Peyer's patch (tissue), 4 donors: Measurements from ENCODE around the gene SLC26A2. TPM values are rescaled to one million over a fixed set of nuclear protein-coding genes. Genes with fewer than 3 reads are reported as not detected.

Experiments used
- DNase-seq, 3 donors: peaks; one replicate each; pipeline ENCODE4 v3.0.0-alpha.2; 2017 to 2019
- H3K27ac ChIP-seq, 4 donors: fragments of 200-600 bp; sonication (generic); one replicate each; pipeline ENCODE4 v1.5.1; 2016 to 2019
- H3K27me3 ChIP-seq, 2 donors: fragments of 200-600 bp; sonication (generic); one replicate each; pipeline ENCODE4 v1.5.1; 2019
- H3K36me3 ChIP-seq, 3 donors: fragments of 200-600 bp; sonication (generic); one replicate each; pipeline ENCODE4 v1.5.1; 2016 to 2019
- H3K4me1 ChIP-seq, 4 donors: fragments of 200-600 bp; sonication (generic); one replicate each; pipeline ENCODE4 v1.5.1; 2016 to 2019
- H3K4me3 ChIP-seq, 4 donors: fragments of 200-600 bp; sonication (generic); 1 replicate in 3 of 4; 2 replicates in 1 of 4; pipeline ENCODE4 v1.5.1; 2016 to 2019; ENCODE audit warnings: mild to moderate bottlenecking in 1 of 4
- H3K9me3 ChIP-seq, 4 donors: fragments of 200-600 bp; sonication (generic); one replicate each; pipeline ENCODE4 v1.5.1; 2016 to 2019; ENCODE audit warnings: mild to moderate bottlenecking in 1 of 4
- CTCF ChIP-seq, 6 experiments: fragments of 450-650 bp in 4 of 6; fragments of 200-600 bp in 2 of 6; sonication (generic) in 1 of 6; IDR thresholded peaks; one replicate each; pipeline ENCODE4 v1.5.1; 2017 to 2019; ENCODE audit warnings: antibody characterized with exemption in 6 of 6, mild to moderate bottlenecking in 3 of 6, moderate library complexity in 1 of 6
- POLR2A ChIP-seq, 2 donors: fragments of 450-650 bp; IDR thresholded peaks; one replicate each; pipeline ENCODE4 v1.5.1; 2017; ENCODE audit warnings: antibody characterized with exemption in 2 of 2, mild to moderate bottlenecking in 2 of 2, moderate library complexity in 2 of 2
- total RNA-seq, 4 donors: library from RNA; depleted of rRNA; stranded (reverse); fragments of >200 nt; gene quantifications; one replicate each; pipeline ENCODE4 v1.1.0, GENCODE V29; 2016

SLC26A2 gene
- total RNA-seq, 4 donors from 2014 or later, result 7.4 to 87.4 (median 52.1) TPM

GRCh38 chr5:150006318-150006717, 45.8 kb downstream of the SLC26A2 start:
- Histone ChIP-seq H3K9me3 (no peaks in the 10 kb centered on the region), H3K36me3 (peaks cover 0 to 37% (median 2%) of the 10 kb centered on the region in 3 donors), H3K4me3 (no peak overlapping the region), H3K4me1 (peaks cover 0 to 19% (median 0%) of the 10 kb centered on the region in 4 donors), H3K27me3 (no peaks in the 10 kb centered on the region), H3K27ac (no peak overlapping the region)
- no peak for DNase-seq
- TF ChIP-seq CTCF (IDR thresholded peaks at IDR 0.05) (no peak), POLR2A (IDR thresholded peaks at IDR 0.05) (no peak)

GRCh38 chr5:150007050-150007449, 46.5 kb downstream of the SLC26A2 start:
- TF ChIP-seq CTCF (IDR thresholded peaks at IDR 0.05) (no peak), POLR2A (IDR thresholded peaks at IDR 0.05) (no peak)
- Histone ChIP-seq H3K36me3 (peaks cover 0 to 42% (median 2%) of the 10 kb centered on the region in 3 donors), H3K4me1 (peaks cover 0 to 12% (median 0%) of the 10 kb centered on the region in 4 donors), H3K27ac (no peak overlapping the region), H3K27me3 (no peaks in the 10 kb centered on the region), H3K9me3 (no peaks in the 10 kb centered on the region), H3K4me3 (no peak overlapping the region)
- DNase-seq, result no peak

- no peak overlapping the region for H3K27ac ChIP-seq
- no peaks in the 10 kb centered on the region for H3K27me3 ChIP-seq
- H3K36me3 ChIP-seq, result peaks cover 0 to 69% (median 8%) of the 10 kb centered on the region in 3 donors
- no peaks in the 10 kb centered on the region for H3K9me3 ChIP-seq
- H3K4me1 ChIP-seq, result no peaks in the 10 kb centered on the region
- DNase-seq, result no peak
- H3K4me3 ChIP-seq, result no peak overlapping the region
- no peak for TF ChIP-seq POLR2A (IDR thresholded peaks at IDR 0.05)
- TF ChIP-seq CTCF (IDR thresholded peaks at IDR 0.05), result no peak
These were observed 49.3 kb downstream of the SLC26A2 start for GRCh38 chr5:150009671-150010387.

- no peaks in the 10 kb centered on the region for H3K27me3 ChIP-seq
- no peak overlapping the region for H3K27ac ChIP-seq
- TF ChIP-seq CTCF (IDR thresholded peaks at IDR 0.05) (no peak), POLR2A (IDR thresholded peaks at IDR 0.05) (no peak)
- no peaks in the 10 kb centered on the region for H3K9me3 ChIP-seq
- peaks cover 0 to 78% (median 8%) of the 10 kb centered on the region in 3 donors for H3K36me3 ChIP-seq
- no peak overlapping the region for H3K4me3 ChIP-seq
- no peak for DNase-seq
- no peaks in the 10 kb centered on the region for H3K4me1 ChIP-seq
These were observed 53.4 kb downstream of the SLC26A2 start for GRCh38 chr5:150013931-150014330.

- Histone ChIP-seq H3K27ac (no peak overlapping the region), H3K9me3 (no peaks in the 10 kb centered on the region), H3K27me3 (no peaks in the 10 kb centered on the region), H3K4me1 (no peaks in the 10 kb centered on the region), H3K36me3 (peaks cover 0 to 79% (median 6%) of the 10 kb centered on the region in 3 donors), H3K4me3 (no peak overlapping the region)
- DNase-seq, result no peak
- TF ChIP-seq CTCF (IDR thresholded peaks at IDR 0.05) (no peak), POLR2A (IDR thresholded peaks at IDR 0.05) (no peak)
These were observed 53.9 kb downstream of the SLC26A2 start for GRCh38 chr5:150014456-150014855.
